Breast epithelium (tissue), 4 donors: ENCODE measurements around the gene CENPP. TPM values are rescaled to one million over a fixed set of nuclear protein-coding genes. Genes with fewer than 3 reads are reported as not detected.

Source experiments
- DNase-seq, 2 donors: peaks; one replicate each; pipeline ENCODE4 v3.0.0-alpha.2; 2019; ENCODE audit warnings: low spot score in 2 of 2
- H3K27ac ChIP-seq, 2 donors: fragments of 200-600 bp; sonication (generic) in 1 of 2; one replicate each; pipeline ENCODE4 v1.5.1; 2016 to 2019; ENCODE audit warnings: mild to moderate bottlenecking in 1 of 2
- H3K27me3 ChIP-seq, 2 donors: fragments of 200-600 bp; sonication (generic) in 1 of 2; one replicate each; pipeline versions ENCODE4 v1.5.1 to v1.6.0; 2017 to 2019; ENCODE audit warnings: control low read depth in 1 of 2, mild to moderate bottlenecking in 1 of 2
- H3K36me3 ChIP-seq: fragments of 200-600 bp; one replicate; pipeline ENCODE4 v1.5.1; 2019
- H3K4me1 ChIP-seq, 2 donors: fragments of 200-600 bp; sonication (generic); one replicate each; pipeline ENCODE4 v1.5.1; 2016 to 2019; ENCODE audit warnings: control low read depth in 1 of 2
- H3K4me3 ChIP-seq, 3 donors: fragments of 200-600 bp; sonication (generic); 1 replicate in 2 of 3; 2 replicates in 1 of 3; pipeline ENCODE4 v1.5.1; 2016 to 2019; ENCODE audit warnings: mild to moderate bottlenecking in 3 of 3, moderate library complexity in 2 of 3
- H3K9me3 ChIP-seq, 2 donors: fragments of 200-600 bp; sonication (generic) in 1 of 2; one replicate each; pipeline ENCODE4 v1.5.1; 2016 to 2019; ENCODE audit warnings: control low read depth in 1 of 2
- CTCF ChIP-seq, 3 donors: fragments of 450-650 bp; IDR thresholded peaks; one replicate each; pipeline ENCODE4 v1.5.1; 2016 to 2017; ENCODE audit warnings: antibody characterized with exemption in 3 of 3, mild to moderate bottlenecking in 3 of 3, moderate library complexity in 3 of 3
- POLR2A ChIP-seq: fragments of 450-650 bp; IDR thresholded peaks from one replicate; pipeline ENCODE4 v1.6.1; 2016; ENCODE audit warnings: antibody characterized with exemption, mild to moderate bottlenecking, moderate library complexity
- POLR2AphosphoS5 ChIP-seq, 3 donors: sonication (generic); formaldehyde crosslinking; IDR thresholded peaks; one replicate each; pipeline ENCODE4 v1.6.1; 2017; ENCODE audit warnings: antibody characterized with exemption in 3 of 3
- intact Hi-C: fragments of 100-400 bp; cut with DNase I; formaldehyde crosslinking; loops from one replicate; pipeline ENCODE4 v1.15.1; 2023; ENCODE audit warnings: low total_unique reads
- total RNA-seq, 3 donors: library from RNA; depleted of rRNA; stranded (reverse); fragments of >200 nt; gene quantifications; one replicate each; pipeline ENCODE4 v1.1.0, GENCODE V29; 2016

Gene CENPP
- total RNA-seq, 3 donors from 2014 or later, result 3.9 to 6.1 (median 4.5) TPM

- Histone ChIP-seq H3K27me3 (no peaks in the 10 kb centered on the region), H3K4me3 (no peak overlapping the region), H3K9me3 (peaks cover 0 to 8% of the 10 kb centered on the region in 2 donors), H3K27ac (peak overlapping the region in 1 of 2 donors; percentile 25), H3K36me3 (no peaks in the 10 kb centered on the region), H3K4me1 (no peaks in the 10 kb centered on the region)
- intact Hi-C loops, result no loop called here
- TF ChIP-seq POLR2A (no peak), POLR2AphosphoS5 (IDR thresholded peaks at IDR 0.05) (no peak), CTCF (IDR thresholded peaks at IDR 0.05) (no peak)
- DNase-seq, result no peak
Measured at GRCh38 chr9:92607773-92608172, 282.0 kb downstream of the CENPP start.

GRCh38 chr9:92608241-92608908 lies 282.6 kb downstream of the CENPP start:
- Histone ChIP-seq H3K36me3 (no peaks in the 10 kb centered on the region), H3K4me3 (no peak overlapping the region), H3K27me3 (no peaks in the 10 kb centered on the region), H3K9me3 (peaks cover 0 to 8% of the 10 kb centered on the region in 2 donors), H3K27ac (peak overlapping the region in 1 of 2 donors; percentile 58), H3K4me1 (no peaks in the 10 kb centered on the region)
- DNase-seq, result no peak
- intact Hi-C loops, result no loop called here
- TF ChIP-seq POLR2AphosphoS5 (IDR thresholded peaks at IDR 0.05), result no peak
- no peak for TF ChIP-seq POLR2A
- TF ChIP-seq CTCF (IDR thresholded peaks at IDR 0.05), result no peak

- no peaks in the 10 kb centered on the region for H3K4me1 ChIP-seq
- no peak for TF ChIP-seq POLR2AphosphoS5 (IDR thresholded peaks at IDR 0.05)
- TF ChIP-seq POLR2A, result no peak
- no peak for TF ChIP-seq CTCF (IDR thresholded peaks at IDR 0.05)
- peak overlapping the region; percentile 21 to 58 for H3K27ac ChIP-seq
- no peaks in the 10 kb centered on the region for H3K36me3 ChIP-seq
- intact Hi-C loops, result no loop called here
- H3K27me3 ChIP-seq, result no peaks in the 10 kb centered on the region
- H3K4me3 ChIP-seq, result no peak overlapping the region
- DNase-seq, result no peak
- H3K9me3 ChIP-seq, result peaks cover 0 to 6% of the 10 kb centered on the region in 2 donors
Measured at GRCh38 chr9:92608909-92609445, 283.2 kb downstream of the CENPP start.

GRCh38 chr9:92610470-92611420 lies 285.0 kb downstream of the CENPP start:
- Histone ChIP-seq H3K9me3 (no peaks in the 10 kb centered on the region), H3K36me3 (no peaks in the 10 kb centered on the region), H3K4me1 (no peaks in the 10 kb centered on the region), H3K27me3 (no peaks in the 10 kb centered on the region), H3K27ac (no peak overlapping the region), H3K4me3 (no peak overlapping the region)
- TF ChIP-seq POLR2A, result no peak
- intact Hi-C loops, result no loop called here
- DNase-seq, result no peak

- H3K9me3 ChIP-seq, result no peaks in the 10 kb centered on the region
- TF ChIP-seq POLR2A (no peak), CTCF (IDR thresholded peaks at IDR 0.05) (no peak), POLR2AphosphoS5 (IDR thresholded peaks at IDR 0.05) (no peak)
- no peak overlapping the region for H3K27ac ChIP-seq
- no peak for DNase-seq
- intact Hi-C loops, result no loop called here
- H3K27me3 ChIP-seq, result no peaks in the 10 kb centered on the region
- H3K4me1 ChIP-seq, result no peaks in the 10 kb centered on the region
- H3K4me3 ChIP-seq, result no peak overlapping the region
- H3K36me3 ChIP-seq, result no peaks in the 10 kb centered on the region
Measured at GRCh38 chr9:92611621-92612285, 286.0 kb downstream of the CENPP start.
